Testis (tissue), 3 donors: ENCODE data around the gene SVIL. TPM values are rescaled to one million over a fixed set of nuclear protein-coding genes. Genes with fewer than 3 reads are reported as not detected.

ENCODE experiments used
- DNase-seq: peaks from one replicate; pipeline ENCODE4 v3.0.0-alpha.2; 2019
- H3K27ac ChIP-seq, 2 donors: fragments of 200-600 bp; sonication (generic); one replicate each; pipeline ENCODE4 v1.5.1; 2019
- H3K27me3 ChIP-seq: fragments of 200-600 bp; sonication (generic); one replicate; pipeline ENCODE4 v1.5.1; 2019
- H3K36me3 ChIP-seq: fragments of 200-600 bp; sonication (generic); one replicate; pipeline ENCODE4 v1.5.1; 2017; ENCODE audit warnings: low read depth; ENCODE audit errors: missing control alignments
- H3K4me1 ChIP-seq: fragments of 200-600 bp; sonication (generic); one replicate; pipeline ENCODE4 v1.5.1; 2019
- H3K4me3 ChIP-seq, 2 donors: fragments of 200-600 bp; sonication (generic); one replicate each; pipeline ENCODE4 v1.5.1; 2017 to 2019
- H3K9me3 ChIP-seq: fragments of 200-600 bp; sonication (generic); one replicate; pipeline ENCODE4 v1.5.1; 2017
- POLR2A ChIP-seq: fragments of 450-650 bp; IDR thresholded peaks from one replicate; pipeline ENCODE4 v1.6.1; 2017; ENCODE audit warnings: antibody characterized with exemption, mild to moderate bottlenecking, moderate library complexity
- WGBS, 2 donors: methylation state at CpG; one replicate each; pipeline ENCODE4 v1.1.5; 2018; 5-methylcytosine and 5-hydroxymethylcytosine counted together
- intact Hi-C: fragments of 100-400 bp; cut with DNase I; formaldehyde crosslinking; loops from one replicate; pipeline ENCODE4 v1.15.1; 2023; ENCODE audit warnings: low total_unique reads
- polyA plus RNA-seq: library from polyadenylated mRNA; stranded (reverse); fragments of 350-450 nt; fragmentation: Illumina TruSeq; extraction: RNeasy Lipid Tissue Mini Kit (QIAGEN cat#74804); gene quantifications from one replicate; pipeline ENCODE4 v1.2.3, GENCODE V29; 2014; ENCODE audit warnings: low read depth, low replicate concordance; ENCODE audit not compliant: insufficient read depth
- total RNA-seq, 2 donors: library from RNA; depleted of rRNA; stranded (reverse); fragments of >200 nt; gene quantifications; one replicate each; pipeline ENCODE4 v1.2.3, GENCODE V29; 2016
- TF ChIP-seq, protein P1 (sequence below), 3 experiments: fragments of 450-650 bp in 2 of 3; fragments of 200-600 bp in 1 of 3; sonication (generic) in 1 of 3; IDR thresholded peaks; one replicate each; pipeline ENCODE4 v1.5.1; 2016 to 2019; ENCODE audit warnings: antibody characterized with exemption in 3 of 3, mild to moderate bottlenecking in 2 of 3, moderate library complexity in 1 of 3

The SVIL gene
- total and polyA plus RNA-seq, 3 donors from 2014 or later, result 44.7 to 67.6 (median 63.1) TPM

GRCh38 chr10:29546773-29547313 lies 87.9 kb downstream of the SVIL start:
- no peak for DNase-seq
- no peaks in the 10 kb centered on the region for H3K36me3 ChIP-seq
- no peak overlapping the region for H3K27ac ChIP-seq
- H3K27me3 ChIP-seq, result no peaks in the 10 kb centered on the region
- WGBS, 2 donors, result 66 to 68% methylated on average over 2 of the region's 2 CpGs
- no peak overlapping the region for H3K4me3 ChIP-seq
- intact Hi-C loops, result no loop called here
- peaks cover 12% of the 10 kb centered on the region for H3K4me1 ChIP-seq
- no peak for TF ChIP-seq POLR2A
- TF ChIP-seq, protein P1, sequence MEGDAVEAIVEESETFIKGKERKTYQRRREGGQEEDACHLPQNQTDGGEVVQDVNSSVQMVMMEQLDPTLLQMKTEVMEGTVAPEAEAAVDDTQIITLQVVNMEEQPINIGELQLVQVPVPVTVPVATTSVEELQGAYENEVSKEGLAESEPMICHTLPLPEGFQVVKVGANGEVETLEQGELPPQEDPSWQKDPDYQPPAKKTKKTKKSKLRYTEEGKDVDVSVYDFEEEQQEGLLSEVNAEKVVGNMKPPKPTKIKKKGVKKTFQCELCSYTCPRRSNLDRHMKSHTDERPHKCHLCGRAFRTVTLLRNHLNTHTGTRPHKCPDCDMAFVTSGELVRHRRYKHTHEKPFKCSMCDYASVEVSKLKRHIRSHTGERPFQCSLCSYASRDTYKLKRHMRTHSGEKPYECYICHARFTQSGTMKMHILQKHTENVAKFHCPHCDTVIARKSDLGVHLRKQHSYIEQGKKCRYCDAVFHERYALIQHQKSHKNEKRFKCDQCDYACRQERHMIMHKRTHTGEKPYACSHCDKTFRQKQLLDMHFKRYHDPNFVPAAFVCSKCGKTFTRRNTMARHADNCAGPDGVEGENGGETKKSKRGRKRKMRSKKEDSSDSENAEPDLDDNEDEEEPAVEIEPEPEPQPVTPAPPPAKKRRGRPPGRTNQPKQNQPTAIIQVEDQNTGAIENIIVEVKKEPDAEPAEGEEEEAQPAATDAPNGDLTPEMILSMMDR (IDR thresholded peaks at IDR 0.05), result no peak
- H3K9me3 ChIP-seq, result no peaks in the 10 kb centered on the region

DNA sequence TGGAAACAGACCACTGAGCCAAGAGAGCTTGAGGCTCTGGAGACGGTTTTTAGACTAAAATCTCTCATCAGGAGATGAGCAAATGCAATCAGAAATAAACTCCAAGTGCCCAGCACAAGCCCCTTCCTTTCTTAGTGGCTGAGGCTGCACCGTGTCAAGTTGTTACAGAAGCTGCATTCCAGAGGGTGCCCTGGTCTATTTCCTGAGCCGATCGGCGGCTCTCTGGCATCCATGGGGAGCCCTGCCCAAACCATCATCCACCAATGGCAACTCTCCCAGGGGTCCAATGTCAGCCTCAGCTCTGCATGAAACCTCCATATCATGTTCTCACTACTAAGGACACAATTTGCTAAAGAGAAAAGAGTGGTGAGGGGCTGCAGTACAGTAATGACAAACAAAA lies 89.6 kb downstream of the SVIL start:
- WGBS, 2 donors, result 47 to 79% methylated on average over 2 to 5 of the region's 5 CpGs
- H3K36me3 ChIP-seq, result no peaks in the 10 kb centered on the region
- H3K4me3 ChIP-seq, result no peak overlapping the region
- H3K27ac ChIP-seq, result no peak overlapping the region
- TF ChIP-seq, protein P1 (IDR thresholded peaks at IDR 0.05), result no peak
- TF ChIP-seq POLR2A, result no peak
- peaks cover 12% of the 10 kb centered on the region for H3K4me1 ChIP-seq
- intact Hi-C loops, result no loop called here
- no peaks in the 10 kb centered on the region for H3K9me3 ChIP-seq
- H3K27me3 ChIP-seq, result no peaks in the 10 kb centered on the region
- DNase-seq, result no peak

- TF ChIP-seq POLR2A, result no peak
- TF ChIP-seq, protein P1 (IDR thresholded peaks at IDR 0.05), result no peak
- intact Hi-C loops, result no loop called here
- Histone ChIP-seq H3K4me3 (no peak overlapping the region), H3K27ac (no peak overlapping the region), H3K36me3 (no peaks in the 10 kb centered on the region), H3K4me1 (peaks cover 12% of the 10 kb centered on the region), H3K27me3 (no peaks in the 10 kb centered on the region), H3K9me3 (no peaks in the 10 kb centered on the region)
- DNase-seq, result no peak
These were observed 91.1 kb downstream of the SVIL start for GRCh38 chr10:29543715-29544114.

- intact Hi-C loops, result no loop called here
- Histone ChIP-seq H3K36me3 (no peaks in the 10 kb centered on the region), H3K4me1 (peaks cover 17% of the 10 kb centered on the region), H3K27ac (no peak overlapping the region), H3K9me3 (no peaks in the 10 kb centered on the region), H3K4me3 (no peak overlapping the region), H3K27me3 (no peaks in the 10 kb centered on the region)
- TF ChIP-seq, protein P1 (IDR thresholded peaks at IDR 0.05), result no peak
- TF ChIP-seq POLR2A, result no peak
- 58% methylated on average over 4 of the region's 4 CpGs for WGBS, 2 donors
- no peak for DNase-seq
These were observed 92.0 kb downstream of the SVIL start for GRCh38 chr10:29542723-29543122.
